SK-N-SH treated with all-trans-retinoic acid at 6 μM for 48 hours (cell line): ENCODE data around the gene HSPA13.

Experiments used
- ATAC-seq: fragments of 200-7000 bp; cut with Tn5 transposase; 3 replicates; pipeline ENCODE4 v1.9.1; 2020; ENCODE audit warnings: mild to moderate bottlenecking, moderate library complexity
- ARNTL ChIP-seq: fragments of 450-650 bp; formaldehyde crosslinking; IDR thresholded peaks from 2 replicates; pipeline ENCODE4 v1.5.0; 2020; ENCODE audit warnings: low read depth, mild to moderate bottlenecking, moderate library complexity, borderline replicate concordance
- BACH2 ChIP-seq: fragments of 250-450 bp; sonication (Bioruptor Pico); IDR thresholded peaks from 2 replicates; pipeline ENCODE4 v1.9.0; 2021; ENCODE audit warnings: mild to moderate bottlenecking, borderline replicate concordance
- CSDC2 ChIP-seq: fragments of 250-450 bp; sonication (Bioruptor Pico); IDR thresholded peaks from 2 replicates; pipeline ENCODE4 v1.5.0; 2020; ENCODE audit warnings: mild to moderate bottlenecking, moderate library complexity
- ESRRG ChIP-seq: fragments of 250-450 bp; sonication (Bioruptor Pico); IDR thresholded peaks from 2 replicates; pipeline ENCODE4 v1.6.1; 2021; ENCODE audit warnings: mild to moderate bottlenecking
- GLIS3 ChIP-seq: fragments of 250-450 bp; sonication (Bioruptor Pico); IDR thresholded peaks from 2 replicates; pipeline ENCODE4 v1.5.0; 2020; ENCODE audit warnings: mild to moderate bottlenecking, moderate library complexity
- ISL1 ChIP-seq: fragments of 250-450 bp; sonication (Bioruptor Pico); IDR thresholded peaks from 2 replicates; pipeline ENCODE4 v2.1.2; 2022; ENCODE audit warnings: mild to moderate bottlenecking, moderate library complexity
- OSR1 ChIP-seq: fragments of 250-450 bp; sonication (Bioruptor Pico); IDR thresholded peaks from 2 replicates; pipeline ENCODE4 v1.8.0; 2022; ENCODE audit warnings: moderate library complexity, mild to moderate bottlenecking, inconsistent platforms
- RARB ChIP-seq: fragments of 250-450 bp; sonication (Bioruptor Pico); IDR thresholded peaks from 2 replicates; pipeline ENCODE4 v1.8.0; 2021; ENCODE audit warnings: mild to moderate bottlenecking, moderate library complexity
- SNAI2 ChIP-seq: fragments of 250-450 bp; sonication (Bioruptor Pico); IDR thresholded peaks from 2 replicates; pipeline ENCODE4 v1.5.0; 2020; ENCODE audit warnings: mild to moderate bottlenecking, moderate library complexity
- TCF4 ChIP-seq: fragments of 250-450 bp; sonication (Bioruptor Pico); IDR thresholded peaks from 2 replicates; pipeline ENCODE4 v1.8.0; 2021; ENCODE audit warnings: mild to moderate bottlenecking, moderate library complexity, borderline replicate concordance
- ZC3H10 ChIP-seq: fragments of 250-450 bp; sonication (Bioruptor Pico); IDR thresholded peaks from 2 replicates; pipeline ENCODE4 v1.5.1; 2021; ENCODE audit warnings: mild to moderate bottlenecking, moderate library complexity
- ZFP3 ChIP-seq: fragments of 250-450 bp; sonication (Bioruptor Pico); IDR thresholded peaks from 2 replicates; pipeline ENCODE4 v1.5.0; 2020; ENCODE audit warnings: mild to moderate bottlenecking, moderate library complexity
- ZNF565 ChIP-seq: fragments of 450-650 bp; formaldehyde crosslinking; conservative IDR thresholded peaks from 2 replicates; pipeline ENCODE4 v1.5.0; 2020; ENCODE audit warnings: low read depth, mild to moderate bottlenecking, moderate library complexity
- ZNF70 ChIP-seq: fragments of 450-650 bp; formaldehyde crosslinking; IDR thresholded peaks from 2 replicates; pipeline ENCODE4 v1.5.0; 2020; ENCODE audit warnings: mild to moderate bottlenecking, moderate library complexity
- ZNF8 ChIP-seq: fragments of 450-650 bp; formaldehyde crosslinking; IDR thresholded peaks from 2 replicates; pipeline ENCODE4 v1.5.0; 2020; ENCODE audit warnings: mild to moderate bottlenecking, moderate library complexity
- TF ChIP-seq, protein P1 (sequence below): fragments of 250-450 bp; sonication (Bioruptor Pico); IDR thresholded peaks from 2 replicates; pipeline ENCODE4 v1.5.1; 2021; ENCODE audit warnings: mild to moderate bottlenecking, moderate library complexity
- TF ChIP-seq, protein P2 (sequence below): fragments of 250-450 bp; sonication (Bioruptor Pico); IDR thresholded peaks from 2 replicates; pipeline ENCODE4 v1.5.0; 2020; ENCODE audit warnings: mild to moderate bottlenecking, moderate library complexity
- TF ChIP-seq, protein P3 (sequence below): fragments of 250-450 bp; sonication (Bioruptor Pico); IDR thresholded peaks from 2 replicates; pipeline ENCODE4 v1.5.1; 2020; ENCODE audit warnings: low read depth, mild to moderate bottlenecking, moderate library complexity
- TF ChIP-seq, protein P4 (sequence below): fragments of 250-450 bp; sonication (Bioruptor Pico); IDR thresholded peaks from 2 replicates; pipeline ENCODE4 v1.8.0; 2021; ENCODE audit warnings: low read depth, mild to moderate bottlenecking, moderate library complexity, borderline replicate concordance
- TF ChIP-seq, protein P5 (sequence below): fragments of 250-450 bp; sonication (Bioruptor Pico); IDR thresholded peaks from 2 replicates; pipeline ENCODE4 v1.8.0; 2020; ENCODE audit warnings: mild to moderate bottlenecking, moderate library complexity, borderline replicate concordance

The HSPA13 gene

DNA sequence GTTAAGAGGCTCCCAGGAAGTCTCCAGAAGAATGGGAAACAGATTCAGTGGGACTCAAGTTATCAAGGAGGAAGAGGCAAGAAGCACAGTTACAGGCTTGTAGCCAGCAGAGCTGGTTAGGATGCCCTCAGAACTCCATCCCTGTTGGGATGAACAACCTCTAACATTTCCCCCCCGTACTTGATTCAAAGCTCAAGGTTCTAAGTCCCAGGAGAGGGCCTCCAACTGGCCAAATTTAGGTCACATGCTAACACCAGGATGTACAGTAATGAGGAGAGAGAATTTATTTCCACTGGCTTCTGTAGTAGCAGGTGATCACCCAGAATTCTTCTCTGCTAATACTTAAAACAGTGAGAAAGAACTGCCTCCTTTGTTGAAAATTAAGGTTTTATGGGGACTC is 22.3 kb upstream of the HSPA13 start:
- no peak for ATAC-seq
- no peak for TF ChIP-seq SNAI2 (CRISPR knock-in tag)
- no peak for TF ChIP-seq BACH2 (CRISPR knock-in tag)
- TF ChIP-seq, protein P1, sequence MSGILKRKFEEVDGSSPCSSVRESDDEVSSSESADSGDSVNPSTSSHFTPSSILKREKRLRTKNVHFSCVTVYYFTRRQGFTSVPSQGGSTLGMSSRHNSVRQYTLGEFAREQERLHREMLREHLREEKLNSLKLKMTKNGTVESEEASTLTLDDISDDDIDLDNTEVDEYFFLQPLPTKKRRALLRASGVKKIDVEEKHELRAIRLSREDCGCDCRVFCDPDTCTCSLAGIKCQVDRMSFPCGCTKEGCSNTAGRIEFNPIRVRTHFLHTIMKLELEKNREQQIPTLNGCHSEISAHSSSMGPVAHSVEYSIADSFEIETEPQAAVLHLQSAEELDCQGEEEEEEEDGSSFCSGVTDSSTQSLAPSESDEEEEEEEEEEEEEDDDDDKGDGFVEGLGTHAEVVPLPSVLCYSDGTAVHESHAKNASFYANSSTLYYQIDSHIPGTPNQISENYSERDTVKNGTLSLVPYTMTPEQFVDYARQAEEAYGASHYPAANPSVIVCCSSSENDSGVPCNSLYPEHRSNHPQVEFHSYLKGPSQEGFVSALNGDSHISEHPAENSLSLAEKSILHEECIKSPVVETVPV (CRISPR knock-in tag): no peak
- TF ChIP-seq ZNF70 (CRISPR knock-in tag): no peak
- TF ChIP-seq, protein P2, sequence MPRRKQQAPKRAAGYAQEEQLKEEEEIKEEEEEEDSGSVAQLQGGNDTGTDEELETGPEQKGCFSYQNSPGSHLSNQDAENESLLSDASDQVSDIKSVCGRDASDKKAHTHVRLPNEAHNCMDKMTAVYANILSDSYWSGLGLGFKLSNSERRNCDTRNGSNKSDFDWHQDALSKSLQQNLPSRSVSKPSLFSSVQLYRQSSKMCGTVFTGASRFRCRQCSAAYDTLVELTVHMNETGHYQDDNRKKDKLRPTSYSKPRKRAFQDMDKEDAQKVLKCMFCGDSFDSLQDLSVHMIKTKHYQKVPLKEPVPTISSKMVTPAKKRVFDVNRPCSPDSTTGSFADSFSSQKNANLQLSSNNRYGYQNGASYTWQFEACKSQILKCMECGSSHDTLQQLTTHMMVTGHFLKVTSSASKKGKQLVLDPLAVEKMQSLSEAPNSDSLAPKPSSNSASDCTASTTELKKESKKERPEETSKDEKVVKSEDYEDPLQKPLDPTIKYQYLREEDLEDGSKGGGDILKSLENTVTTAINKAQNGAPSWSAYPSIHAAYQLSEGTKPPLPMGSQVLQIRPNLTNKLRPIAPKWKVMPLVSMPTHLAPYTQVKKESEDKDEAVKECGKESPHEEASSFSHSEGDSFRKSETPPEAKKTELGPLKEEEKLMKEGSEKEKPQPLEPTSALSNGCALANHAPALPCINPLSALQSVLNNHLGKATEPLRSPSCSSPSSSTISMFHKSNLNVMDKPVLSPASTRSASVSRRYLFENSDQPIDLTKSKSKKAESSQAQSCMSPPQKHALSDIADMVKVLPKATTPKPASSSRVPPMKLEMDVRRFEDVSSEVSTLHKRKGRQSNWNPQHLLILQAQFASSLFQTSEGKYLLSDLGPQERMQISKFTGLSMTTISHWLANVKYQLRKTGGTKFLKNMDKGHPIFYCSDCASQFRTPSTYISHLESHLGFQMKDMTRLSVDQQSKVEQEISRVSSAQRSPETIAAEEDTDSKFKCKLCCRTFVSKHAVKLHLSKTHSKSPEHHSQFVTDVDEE: no peak
- TF ChIP-seq ISL1 (CRISPR knock-in tag): no peak
- no peak for TF ChIP-seq ZNF565 (CRISPR knock-in tag)
- TF ChIP-seq, protein P3, sequence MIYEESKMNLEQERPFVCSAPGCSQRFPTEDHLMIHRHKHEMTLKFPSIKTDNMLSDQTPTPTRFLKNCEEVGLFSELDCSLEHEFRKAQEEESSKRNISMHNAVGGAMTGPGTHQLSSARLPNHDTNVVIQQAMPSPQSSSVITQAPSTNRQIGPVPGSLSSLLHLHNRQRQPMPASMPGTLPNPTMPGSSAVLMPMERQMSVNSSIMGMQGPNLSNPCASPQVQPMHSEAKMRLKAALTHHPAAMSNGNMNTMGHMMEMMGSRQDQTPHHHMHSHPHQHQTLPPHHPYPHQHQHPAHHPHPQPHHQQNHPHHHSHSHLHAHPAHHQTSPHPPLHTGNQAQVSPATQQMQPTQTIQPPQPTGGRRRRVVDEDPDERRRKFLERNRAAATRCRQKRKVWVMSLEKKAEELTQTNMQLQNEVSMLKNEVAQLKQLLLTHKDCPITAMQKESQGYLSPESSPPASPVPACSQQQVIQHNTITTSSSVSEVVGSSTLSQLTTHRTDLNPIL (CRISPR knock-in tag): no peak
- TF ChIP-seq RARB: no peak
- no peak for TF ChIP-seq CSDC2 (CRISPR knock-in tag)
- TF ChIP-seq ESRRG: no peak
- TF ChIP-seq, protein P4, sequence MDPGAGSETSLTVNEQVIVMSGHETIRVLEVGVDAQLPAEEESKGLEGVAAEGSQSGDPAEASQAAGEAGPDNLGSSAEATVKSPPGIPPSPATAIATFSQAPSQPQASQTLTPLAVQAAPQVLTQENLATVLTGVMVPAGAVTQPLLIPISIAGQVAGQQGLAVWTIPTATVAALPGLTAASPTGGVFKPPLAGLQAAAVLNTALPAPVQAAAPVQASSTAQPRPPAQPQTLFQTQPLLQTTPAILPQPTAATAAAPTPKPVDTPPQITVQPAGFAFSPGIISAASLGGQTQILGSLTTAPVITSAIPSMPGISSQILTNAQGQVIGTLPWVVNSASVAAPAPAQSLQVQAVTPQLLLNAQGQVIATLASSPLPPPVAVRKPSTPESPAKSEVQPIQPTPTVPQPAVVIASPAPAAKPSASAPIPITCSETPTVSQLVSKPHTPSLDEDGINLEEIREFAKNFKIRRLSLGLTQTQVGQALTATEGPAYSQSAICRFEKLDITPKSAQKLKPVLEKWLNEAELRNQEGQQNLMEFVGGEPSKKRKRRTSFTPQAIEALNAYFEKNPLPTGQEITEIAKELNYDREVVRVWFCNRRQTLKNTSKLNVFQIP: no peak
- TF ChIP-seq, protein P5, sequence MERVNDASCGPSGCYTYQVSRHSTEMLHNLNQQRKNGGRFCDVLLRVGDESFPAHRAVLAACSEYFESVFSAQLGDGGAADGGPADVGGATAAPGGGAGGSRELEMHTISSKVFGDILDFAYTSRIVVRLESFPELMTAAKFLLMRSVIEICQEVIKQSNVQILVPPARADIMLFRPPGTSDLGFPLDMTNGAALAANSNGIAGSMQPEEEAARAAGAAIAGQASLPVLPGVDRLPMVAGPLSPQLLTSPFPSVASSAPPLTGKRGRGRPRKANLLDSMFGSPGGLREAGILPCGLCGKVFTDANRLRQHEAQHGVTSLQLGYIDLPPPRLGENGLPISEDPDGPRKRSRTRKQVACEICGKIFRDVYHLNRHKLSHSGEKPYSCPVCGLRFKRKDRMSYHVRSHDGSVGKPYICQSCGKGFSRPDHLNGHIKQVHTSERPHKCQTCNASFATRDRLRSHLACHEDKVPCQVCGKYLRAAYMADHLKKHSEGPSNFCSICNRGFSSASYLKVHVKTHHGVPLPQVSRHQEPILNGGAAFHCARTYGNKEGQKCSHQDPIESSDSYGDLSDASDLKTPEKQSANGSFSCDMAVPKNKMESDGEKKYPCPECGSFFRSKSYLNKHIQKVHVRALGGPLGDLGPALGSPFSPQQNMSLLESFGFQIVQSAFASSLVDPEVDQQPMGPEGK (CRISPR knock-in tag): no peak
- TF ChIP-seq ARNTL: no peak
- no peak for TF ChIP-seq ZFP3 (CRISPR knock-in tag)
- no peak for TF ChIP-seq ZNF8 (CRISPR knock-in tag)

DNA sequence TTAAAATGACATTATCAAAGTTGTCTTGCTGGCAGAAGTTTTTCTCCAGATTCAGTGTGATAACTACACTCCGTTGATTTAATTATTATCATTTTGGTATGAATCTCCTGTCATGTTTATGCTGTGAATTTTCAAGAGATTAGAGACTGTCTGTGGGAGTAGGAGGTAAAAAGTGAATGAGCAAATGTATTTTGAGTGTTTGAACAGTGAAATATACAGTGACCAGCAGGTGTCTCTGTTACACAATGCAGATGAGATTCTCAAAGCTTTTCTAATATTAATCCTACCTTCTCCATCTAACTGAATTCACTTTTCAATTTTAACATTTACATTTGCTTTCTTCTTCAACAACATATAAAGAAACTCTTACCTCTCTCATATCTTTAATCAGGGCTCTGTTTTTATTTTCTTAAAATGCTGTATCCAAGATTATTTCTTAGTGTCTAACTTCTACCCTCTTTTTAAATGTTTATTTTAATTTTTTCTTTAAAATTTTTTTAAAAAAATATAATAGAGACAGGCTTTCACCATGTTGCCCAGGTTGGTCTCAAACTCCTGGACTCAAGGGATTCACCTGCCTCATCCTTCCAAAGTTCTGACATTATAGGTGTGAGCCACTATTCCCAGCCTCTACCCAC is 20.9 kb upstream of the HSPA13 start:
- TF ChIP-seq, protein P2: no peak
- no peak for TF ChIP-seq ZNF565 (CRISPR knock-in tag)
- TF ChIP-seq ZC3H10 (CRISPR knock-in tag): no peak
- ATAC-seq: peak; percentile 73

DNA sequence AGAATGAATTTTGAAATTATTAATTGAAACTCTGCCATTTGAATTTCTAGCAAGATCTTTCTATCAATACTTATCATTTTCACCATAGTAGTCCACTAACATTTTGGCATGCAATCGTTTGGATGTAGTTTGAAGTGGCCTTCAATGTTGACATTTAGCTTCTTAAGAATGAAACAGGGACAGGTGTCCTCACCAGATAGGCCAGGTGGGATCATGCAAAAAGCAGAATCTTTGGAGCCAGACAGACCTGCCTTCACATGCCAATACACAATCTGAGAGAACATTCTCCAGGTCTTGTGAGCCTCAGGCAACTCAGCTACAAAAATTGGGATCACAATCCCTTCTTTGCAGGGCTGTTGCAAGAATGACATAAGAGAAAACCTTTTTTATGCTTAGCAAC is 18.3 kb upstream of the HSPA13 start:
- ATAC-seq: no peak
- TF ChIP-seq OSR1 (CRISPR knock-in tag) (no peak), ZNF8 (CRISPR knock-in tag) (no peak), CSDC2 (CRISPR knock-in tag) (no peak), TCF4 (CRISPR knock-in tag) (no peak), GLIS3 (CRISPR knock-in tag) (no peak), ZNF70 (CRISPR knock-in tag) (no peak), BACH2 (CRISPR knock-in tag) (no peak), SNAI2 (CRISPR knock-in tag) (no peak)
- TF ChIP-seq, protein P4: no peak
- TF ChIP-seq, protein P5 (CRISPR knock-in tag): no peak
- TF ChIP-seq, protein P3 (CRISPR knock-in tag): no peak
